Stimulated activated CD4-positive, alpha-beta T cell treated with anti-CD3 and anti-CD28 coated beads, Interleukin-2, amount 100 ng/mL, for 48 hours (primary cell): Measurements from ENCODE around the gene PRRT2.
"Not testable (repeated sequence)": the region's sequence is repeated elsewhere in the genome, so short reads cannot be mapped to it uniquely, and the experiment has no call there.

ENCODE experiments used
- DNase-seq, 2 donors: peaks; one replicate each; pipeline ENCODE4 v3.0.0-alpha.2; 2020

The PRRT2 gene

DNA sequence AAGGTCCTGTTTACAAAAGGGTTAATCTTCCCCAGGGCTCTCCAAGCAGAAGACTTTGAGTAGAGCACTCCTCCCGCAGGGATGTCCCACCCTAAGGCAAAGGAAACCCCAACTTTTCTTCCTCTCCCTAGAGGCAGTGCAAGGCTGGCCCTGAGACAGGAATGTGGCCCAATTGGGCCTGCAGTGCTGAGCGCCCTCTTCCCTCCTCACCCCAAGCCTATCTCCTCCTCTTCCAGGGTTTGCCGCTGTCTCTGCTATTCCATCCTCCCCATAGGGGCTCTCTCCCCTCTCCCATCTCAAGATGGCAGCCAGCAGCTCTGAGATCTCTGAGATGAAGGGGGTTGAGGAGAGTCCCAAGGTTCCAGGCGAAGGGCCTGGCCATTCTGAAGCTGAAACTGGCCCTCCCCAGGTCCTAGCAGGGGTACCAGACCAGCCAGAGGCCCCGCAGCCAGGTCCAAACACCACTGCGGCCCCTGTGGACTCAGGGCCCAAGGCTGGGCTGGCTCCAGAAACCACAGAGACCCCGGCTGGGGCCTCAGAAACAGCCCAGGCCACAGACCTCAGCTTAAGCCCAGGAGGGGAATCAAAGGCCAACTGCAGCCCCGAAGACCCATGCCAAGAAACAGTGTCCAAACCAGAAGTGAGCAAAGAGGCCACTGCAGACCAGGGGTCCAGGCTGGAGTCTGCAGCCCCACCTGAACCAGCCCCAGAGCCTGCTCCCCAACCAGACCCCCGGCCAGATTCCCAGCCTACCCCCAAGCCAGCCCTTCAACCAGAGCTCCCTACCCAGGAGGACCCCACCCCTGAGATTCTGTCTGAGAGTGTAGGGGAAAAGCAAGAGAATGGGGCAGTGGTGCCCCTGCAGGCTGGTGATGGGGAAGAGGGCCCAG lies 1.0 kb downstream of the PRRT2 start:
- no peak for DNase-seq

DNA sequence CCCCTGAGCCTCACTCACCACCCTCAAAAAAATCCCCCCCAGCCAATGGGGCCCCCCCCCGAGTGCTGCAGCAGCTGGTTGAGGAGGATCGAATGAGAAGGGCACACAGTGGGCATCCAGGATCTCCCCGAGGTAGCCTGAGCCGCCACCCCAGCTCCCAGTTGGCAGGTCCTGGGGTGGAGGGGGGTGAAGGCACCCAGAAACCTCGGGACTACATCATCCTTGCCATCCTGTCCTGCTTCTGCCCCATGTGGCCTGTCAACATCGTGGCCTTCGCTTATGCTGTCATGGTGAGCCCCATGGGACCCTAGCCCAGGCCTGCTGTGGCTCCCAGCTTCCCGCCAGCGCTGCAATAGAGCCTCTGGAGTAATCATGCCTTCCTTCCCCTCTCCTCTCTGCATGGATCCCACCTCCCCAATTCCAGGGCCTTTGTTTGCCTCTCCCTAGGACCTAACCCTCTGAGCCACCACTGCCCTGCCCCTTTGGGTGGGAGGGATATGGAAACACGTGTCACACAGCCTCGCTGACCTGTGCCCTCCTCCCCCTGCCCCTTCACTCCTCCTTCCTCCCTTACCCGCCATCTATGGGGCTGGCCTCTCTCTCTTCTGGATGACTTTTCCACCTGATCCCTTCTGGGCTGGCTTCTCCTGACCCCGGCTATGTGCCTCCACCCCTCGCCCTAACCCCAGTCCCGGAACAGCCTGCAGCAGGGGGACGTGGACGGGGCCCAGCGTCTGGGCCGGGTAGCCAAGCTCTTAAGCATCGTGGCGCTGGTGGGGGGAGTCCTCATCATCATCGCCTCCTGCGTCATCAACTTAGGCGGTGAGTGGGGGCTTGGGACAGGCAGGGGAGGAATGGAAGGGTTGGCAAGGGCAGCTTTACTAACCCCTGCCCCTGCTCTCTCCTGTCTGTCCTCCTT lies 1.9 kb downstream of the PRRT2 start:
- DNase-seq = no peak

DNA sequence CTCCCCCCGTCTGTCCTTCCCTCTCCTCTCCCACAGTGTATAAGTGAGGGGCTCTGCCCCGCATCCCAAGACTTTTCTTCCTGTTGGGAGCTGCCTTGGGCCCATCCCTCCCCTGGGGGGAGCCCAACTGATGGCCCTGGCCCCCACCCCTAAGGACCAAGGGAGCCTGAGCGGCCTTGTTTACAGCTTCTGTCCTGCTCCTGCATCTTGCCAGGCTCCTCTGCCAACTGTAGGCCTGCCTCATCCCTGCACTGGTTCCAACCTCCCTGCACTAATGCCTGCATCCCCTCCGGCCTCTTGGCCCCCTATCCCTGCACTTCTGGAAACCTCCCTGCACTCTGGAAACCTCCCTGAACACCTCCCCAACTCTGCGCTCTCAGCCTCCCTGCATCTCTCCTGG lies 2.6 kb downstream of the PRRT2 start:
- no peak for DNase-seq

DNA sequence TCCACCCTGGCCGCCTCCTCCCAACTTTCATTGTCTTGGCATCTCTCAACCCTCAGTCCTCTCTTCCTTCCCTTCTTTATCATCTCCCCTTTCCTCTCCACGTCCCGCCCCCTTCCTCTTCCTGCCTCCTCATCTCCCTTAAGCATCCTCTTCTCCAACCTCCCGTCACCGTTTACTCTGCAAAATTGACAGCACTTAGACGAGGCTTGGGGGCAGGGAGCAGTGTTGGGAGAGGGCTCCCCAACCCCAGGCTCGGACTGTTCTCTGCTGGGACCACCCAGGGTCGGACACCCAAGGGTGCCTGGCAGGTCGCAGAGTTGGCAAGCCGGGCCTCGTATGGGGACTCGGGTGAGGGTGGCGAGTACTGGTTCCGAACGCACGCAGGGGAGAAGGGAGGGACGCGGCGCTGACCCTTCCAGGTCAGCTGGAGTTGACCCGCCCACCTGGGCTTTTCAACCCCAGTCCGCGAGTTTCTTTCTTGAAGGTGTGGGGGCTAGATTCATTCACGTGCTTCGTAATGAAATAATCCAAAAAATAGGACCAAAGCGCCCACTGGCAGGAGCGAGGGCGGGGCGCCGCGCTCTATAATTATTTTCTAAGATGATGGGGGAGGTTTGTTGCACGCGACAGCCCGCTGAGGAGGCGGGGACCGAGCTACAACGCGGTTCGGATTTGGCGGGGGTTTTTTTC lies 3.2 kb downstream of the PRRT2 start:
- no peak for DNase-seq

DNA sequence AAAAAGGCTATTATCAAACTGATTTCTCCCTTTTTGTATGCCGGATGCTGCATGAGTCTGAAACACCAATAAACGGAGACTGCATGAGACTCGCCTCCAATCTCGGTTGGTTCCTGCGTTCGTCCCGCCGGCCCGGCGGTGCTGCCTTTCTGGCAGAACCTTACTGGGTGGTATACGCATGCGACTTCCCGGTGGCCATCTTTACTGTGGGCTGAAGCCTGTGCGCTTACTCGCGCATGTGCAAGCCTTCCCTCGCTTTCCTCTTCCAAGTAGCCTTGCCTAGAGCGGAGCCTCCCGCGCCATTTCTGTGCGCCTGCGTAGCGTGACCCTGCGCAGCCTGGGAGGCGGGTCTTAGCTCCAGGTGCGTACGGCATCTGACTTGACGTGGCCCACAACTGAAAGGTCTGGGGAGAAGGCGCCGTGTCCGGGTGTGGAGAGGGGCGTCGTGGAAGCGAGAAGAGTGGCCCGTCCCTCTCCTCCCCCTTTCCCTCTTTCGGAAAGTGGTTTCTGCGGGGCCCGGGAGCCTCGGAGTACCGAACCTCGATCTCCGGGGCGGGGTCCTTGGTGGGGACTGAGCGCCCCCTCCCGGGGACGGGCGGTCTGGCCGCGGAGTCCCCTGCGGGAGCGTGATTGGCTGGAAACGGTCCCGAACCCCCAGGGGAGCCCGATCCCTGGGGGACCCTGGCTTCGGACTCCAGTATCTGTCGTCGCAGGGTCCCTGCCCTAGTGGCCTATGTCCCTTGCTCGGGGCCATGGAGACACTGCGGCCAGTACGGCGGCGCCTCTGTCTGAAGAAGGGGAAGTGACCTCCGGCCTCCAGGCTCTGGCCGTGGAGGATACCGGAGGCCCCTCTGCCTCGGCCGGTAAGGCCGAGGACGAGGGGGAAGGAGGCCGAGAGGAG lies 4.0 kb downstream of the PRRT2 start, which contains the start of gene PAGR1:
TSS of gene PAGR1 (plus strand) at position 360 of the 901 bp plus-strand sequence. CDS start at position 734, 374 bp downstream.
- DNase-seq = peak; percentile 97

DNA sequence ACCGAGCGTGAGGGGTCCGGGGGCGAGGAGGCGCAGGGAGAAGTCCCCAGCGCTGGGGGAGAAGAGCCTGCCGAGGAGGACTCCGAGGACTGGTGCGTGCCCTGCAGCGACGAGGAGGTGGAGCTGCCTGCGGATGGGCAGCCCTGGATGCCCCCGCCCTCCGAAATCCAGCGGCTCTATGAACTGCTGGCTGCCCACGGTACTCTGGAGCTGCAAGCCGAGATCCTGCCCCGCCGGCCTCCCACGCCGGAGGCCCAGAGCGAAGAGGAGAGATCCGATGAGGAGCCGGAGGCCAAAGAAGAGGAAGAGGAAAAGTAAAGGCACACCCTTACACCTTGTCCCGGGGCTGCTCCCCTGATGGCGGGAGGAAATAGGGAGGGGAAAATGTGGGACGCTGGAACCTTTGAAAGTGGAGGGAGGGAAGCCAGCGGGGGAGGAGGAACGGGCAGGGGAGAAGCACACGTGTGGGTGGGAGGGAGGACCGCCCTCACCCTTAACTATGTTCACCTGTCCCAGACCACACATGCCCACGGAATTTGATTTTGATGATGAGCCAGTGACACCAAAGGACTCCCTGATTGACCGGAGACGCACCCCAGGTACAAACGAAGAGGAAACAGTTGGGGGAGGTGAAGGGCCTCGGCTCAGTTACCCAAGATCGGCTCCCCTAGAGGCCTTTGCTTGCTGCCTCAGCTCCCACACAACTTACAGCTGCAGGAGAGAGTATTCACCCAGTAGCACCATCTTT lies 4.9 kb downstream of the PRRT2 start:
- DNase-seq = peak in 1 of 2 donors; percentile 58

DNA sequence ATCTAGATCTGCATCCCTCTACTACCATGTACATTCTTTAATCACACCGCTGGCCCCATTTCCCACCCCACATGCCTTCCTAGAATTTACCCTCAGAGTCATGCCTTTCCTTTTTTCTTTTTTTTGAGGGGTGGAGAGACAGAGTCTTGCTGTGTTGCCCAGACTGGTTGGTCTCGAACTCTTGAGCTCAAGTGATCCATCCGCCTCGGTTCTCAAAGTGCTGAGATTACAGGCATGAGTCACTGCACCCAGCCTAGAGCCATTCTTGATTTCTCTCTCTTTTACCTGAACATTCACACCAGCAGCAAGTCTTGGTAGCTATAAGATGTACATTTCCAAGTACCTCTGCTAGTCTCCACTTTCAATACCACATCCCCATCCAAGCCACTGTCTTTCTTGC lies 6.1 kb downstream of the PRRT2 start:
- no peak for DNase-seq

DNA sequence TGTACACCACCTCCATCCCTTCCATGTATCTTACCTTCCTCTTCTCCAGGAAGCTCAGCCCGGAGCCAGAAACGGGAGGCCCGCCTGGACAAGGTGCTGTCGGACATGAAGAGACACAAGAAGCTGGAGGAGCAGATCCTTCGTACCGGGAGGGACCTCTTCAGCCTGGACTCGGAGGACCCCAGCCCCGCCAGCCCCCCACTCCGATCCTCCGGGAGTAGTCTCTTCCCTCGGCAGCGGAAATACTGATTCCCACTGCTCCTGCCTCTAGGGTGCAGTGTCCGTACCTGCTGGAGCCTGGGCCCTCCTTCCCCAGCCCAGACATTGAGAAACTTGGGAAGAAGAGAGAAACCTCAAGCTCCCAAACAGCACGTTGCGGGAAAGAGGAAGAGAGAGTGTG lies 7.5 kb downstream of the PRRT2 start:
- DNase-seq = no peak

DNA sequence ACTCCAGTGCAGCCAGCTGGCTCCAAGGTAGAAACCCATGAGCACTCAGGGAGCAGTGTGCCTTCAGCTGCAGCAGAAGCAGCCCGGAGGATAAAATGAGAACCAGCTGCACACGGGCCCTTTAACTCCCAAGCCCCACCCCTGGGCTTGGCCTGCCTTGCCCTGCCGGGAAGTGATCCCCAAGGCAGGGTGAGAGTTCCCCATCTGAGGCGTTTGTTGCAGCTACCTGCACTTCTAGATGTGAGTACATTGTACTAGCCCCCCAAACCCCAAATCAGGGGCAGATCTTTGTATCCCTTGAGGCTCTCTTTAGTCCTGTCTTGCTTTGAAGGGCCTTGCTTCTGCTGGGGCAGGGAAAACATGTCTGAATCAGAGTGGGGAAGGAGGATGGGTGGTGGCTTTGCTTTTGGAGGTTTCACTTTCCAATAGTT lies 8.3 kb downstream of the PRRT2 start, which contains the start of gene MVP:
TSS of gene MVP (plus strand) at position 192 of the 431 bp plus-strand sequence. CDS start 10,088 bp downstream, outside the sequence.
- peak in 1 of 2 donors; percentile 49 for DNase-seq

DNA sequence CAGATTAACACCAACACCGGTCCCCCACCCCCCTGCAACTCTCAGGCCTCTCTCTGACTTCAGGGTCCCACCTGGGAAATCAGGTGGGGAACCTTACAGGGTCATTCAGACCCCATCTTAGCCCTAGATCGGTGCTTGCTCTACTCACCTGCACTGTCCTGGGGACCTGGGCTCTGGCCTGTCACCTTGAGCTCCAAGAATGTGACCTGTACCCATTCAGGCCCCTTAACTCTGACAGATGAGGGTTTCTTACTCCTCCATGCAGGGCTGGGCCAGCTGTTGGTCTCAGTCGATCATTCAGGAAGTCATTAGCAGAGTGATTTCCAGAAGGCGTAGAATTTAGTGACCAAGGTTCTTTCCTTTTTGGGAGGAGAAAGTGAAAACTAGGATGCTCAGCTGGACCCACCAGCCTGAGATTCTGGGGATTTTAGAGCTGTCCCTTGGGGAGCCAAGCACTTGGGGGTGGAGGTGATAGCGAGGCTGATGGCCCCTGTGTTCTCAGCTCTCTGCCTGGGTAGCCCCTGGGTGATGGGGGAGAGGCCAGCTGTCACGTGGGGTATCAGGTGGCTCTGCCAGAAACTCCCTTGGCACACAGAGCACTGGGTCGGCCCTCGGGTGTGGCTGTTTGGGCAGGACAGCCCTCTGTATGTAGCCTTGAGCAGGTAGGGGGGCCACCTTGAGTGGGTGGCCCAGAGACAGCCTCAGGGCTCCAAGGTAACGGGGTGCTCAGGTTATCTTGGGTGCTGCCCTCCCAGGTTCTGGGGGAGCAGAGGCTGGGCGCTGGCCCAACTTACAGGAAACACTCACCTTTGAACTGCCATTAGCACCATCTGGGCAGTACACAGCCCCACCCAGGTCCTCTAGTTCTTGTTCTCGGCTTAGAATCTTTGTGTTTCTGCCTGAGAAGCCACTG lies 9.0 kb downstream of the PRRT2 start:
- no peak for DNase-seq

DNA sequence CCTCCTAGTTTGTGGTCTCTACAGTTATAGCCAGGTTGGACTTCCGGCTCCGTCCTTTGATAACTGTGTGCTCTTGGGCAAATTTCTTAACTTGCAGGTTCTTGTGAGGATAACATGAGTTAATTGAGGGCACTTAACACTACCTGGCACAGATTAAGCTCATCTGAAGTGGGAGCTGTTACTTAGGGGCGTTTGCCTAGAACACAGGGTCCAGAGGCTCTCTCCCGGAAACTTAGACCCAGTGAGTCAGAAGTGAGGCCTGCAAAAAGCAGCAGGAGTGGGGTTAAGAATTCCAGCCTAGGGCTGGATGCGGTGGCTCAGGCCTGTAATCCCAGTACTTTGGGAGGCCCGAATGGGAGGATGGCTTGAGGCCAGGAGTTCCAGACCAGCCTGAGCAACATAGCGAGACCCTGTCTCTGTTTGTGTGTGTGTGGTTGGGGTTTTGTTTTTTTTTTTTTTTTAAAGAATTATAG lies 9.7 kb downstream of the PRRT2 start:
- no peak for DNase-seq

DNA sequence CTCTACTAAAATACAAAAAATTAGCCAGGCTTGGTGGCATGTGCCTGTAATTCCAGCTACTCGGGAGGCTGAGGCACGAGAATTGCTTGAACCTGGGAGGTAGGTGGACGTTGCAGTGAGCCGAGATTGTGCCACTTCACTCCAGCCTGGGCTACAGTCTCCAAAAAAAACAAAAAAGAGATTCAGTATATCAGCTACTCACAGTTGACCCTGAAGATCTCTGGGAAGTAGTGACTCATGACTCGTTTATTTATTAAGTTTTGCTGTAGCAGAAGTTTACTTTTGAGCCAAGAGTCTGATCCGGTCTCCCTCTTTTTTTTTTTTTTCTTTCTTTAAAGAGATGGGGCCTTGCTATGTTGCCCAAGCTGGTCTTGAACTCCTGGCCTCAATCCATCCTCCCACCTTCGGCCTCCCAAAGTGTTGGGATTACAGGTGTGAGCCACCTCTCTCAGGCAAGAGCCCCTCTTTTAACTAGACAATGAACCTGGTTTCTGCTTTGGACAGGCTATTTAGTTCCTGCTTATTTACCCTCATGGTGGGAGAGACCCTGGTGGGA lies 12.7 kb downstream of the PRRT2 start:
- DNase-seq = no peak

DNA sequence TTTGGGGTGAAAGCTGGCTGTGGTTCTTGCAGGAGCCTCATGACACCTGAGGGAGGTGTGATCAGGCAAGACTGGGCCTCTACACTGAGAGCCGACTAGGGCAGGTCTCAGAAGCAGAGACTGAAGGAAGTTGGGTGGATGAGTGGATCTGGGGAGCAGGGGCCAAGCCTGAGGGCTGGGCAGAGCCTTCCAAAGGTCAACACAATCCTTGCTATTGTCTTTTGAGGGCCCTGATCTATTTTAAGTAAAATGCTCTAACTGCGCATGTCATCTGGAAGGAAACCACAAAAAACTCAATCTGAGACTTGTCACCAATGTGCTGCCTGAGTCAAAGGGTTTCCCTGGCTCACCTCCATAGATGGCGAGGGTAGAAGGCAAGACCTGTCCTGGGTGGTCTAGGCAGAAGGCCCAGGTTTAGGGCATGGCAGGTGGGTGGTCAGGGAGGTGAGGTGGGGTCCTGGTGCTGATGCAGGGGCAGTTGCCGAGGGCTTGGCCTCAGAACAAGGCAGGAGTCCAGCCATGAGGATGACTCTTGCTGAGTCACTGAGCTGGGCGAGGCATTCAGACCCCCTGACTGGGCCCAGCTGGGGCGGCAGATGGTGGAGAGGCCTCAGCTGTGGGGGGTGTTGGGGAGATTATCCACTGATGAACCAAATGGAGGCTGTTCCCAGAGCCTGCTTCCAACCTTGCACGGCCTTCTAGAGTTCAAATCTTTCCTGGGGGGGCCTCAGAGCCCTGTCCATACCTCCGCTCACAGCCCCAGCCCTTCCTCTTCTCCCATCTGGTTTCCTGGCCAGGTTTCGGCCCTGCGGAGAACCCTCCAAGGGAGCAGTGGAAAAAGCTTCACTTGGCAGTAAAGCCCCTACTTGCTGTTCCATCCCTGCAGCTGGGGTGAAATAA lies 13.4 kb downstream of the PRRT2 start:
- DNase-seq = peak in 1 of 2 donors; percentile 51

DNA sequence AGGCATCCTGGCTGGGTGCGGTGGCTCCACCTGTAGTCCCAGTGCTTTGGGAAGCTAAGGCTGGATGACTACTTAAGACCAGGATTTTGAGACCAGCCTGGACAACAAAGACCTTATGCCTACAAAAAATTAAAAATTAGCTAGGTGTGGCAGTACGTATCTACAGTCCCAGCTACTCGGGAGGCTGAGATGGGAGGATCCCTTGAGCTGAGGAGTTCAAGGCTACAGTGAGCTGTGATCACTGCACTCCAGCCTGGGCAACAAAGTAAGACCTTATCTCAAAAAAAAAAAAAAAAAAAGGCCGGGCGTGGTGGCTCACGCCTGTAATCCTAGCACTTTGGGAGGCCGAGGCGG lies 14.3 kb downstream of the PRRT2 start:
- DNase-seq = no peak

DNA sequence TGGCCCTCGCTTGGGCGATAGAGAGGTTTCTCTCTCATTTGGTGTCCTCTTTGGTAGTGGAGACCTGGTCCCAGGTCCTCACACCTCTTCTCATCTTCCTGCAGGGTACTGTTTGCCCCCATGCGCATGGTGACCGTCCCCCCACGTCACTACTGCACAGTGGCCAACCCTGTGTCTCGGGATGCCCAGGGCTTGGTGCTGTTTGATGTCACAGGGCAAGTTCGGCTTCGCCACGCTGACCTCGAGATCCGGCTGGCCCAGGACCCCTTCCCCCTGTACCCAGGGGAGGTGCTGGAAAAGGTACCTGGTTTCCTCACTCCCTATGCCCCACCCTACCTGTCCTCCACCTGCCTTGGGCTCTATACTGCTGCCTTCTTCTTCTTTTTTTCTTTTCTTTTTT lies 18.8 kb downstream of the PRRT2 start:
- no peak for DNase-seq

DNA sequence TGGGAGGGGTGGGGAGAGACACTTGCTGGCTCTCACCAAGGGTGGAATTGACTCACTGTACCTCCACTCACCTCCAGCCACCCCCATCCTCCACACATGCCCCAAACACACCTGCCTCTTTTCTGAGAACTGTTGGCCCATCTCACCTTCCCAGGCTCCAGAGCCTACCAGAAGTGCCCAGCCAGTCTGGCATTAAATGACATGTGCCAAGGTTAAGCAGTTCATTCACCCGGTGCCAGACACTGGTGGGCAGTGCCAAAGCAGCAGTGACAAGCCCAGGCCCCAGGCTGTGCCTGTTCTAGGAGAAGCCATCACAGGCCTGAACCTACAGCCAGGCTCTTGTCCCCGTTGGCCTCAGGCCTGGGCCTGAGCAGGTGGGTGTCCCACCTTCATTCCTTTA lies 19.5 kb downstream of the PRRT2 start:
- DNase-seq = no peak

DNA sequence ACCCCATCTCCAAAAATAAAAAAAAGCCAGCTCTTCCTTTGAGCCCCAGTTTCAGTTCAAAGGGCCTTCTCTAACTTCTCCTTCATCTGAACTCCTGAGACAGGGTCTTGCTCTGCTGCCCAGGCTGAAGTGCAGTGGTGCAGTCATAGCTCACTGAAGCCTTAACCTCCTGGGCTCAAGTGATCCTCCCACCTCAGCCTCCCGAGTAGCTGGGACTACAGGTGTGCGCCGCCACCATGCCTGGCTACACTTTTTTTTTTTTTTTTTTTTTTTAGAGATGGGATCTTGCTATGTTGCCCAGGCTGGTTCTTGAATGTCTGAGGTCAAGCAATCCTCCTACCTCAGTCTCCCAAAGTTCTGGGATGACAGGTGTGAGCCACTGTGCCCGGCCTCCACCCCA lies 21.2 kb downstream of the PRRT2 start:
- not testable (repeated sequence) for DNase-seq

DNA sequence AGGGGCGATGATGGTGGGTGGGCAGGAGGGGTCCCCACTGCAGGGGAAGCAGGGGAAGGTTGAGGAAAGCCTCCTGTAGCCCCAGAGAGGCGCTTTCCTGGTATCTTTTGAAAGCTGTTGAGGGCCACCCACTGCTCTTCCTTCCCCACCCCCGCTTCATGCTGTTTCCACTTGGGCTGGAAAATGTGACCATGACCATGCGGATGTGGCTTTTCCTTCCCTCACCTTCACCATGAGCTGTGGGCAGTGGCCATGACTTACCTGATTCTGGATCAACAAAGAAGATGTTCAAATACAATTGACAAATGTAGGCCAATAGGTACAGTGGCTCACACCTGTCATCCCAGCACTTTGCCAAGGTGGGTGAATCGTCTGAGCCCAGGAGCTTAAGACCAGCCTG lies 22.1 kb downstream of the PRRT2 start:
- no peak for DNase-seq
